NCI-H1105 (cell line): Measurements from ENCODE around the gene NRDC.
A peak's percentile ranks its signal among the peaks of the same experiment; 100 is the strongest.
"Not testable (repeated sequence)": the region's sequence is repeated elsewhere in the genome, so short reads cannot be mapped to it uniquely, and the experiment has no call there.

ENCODE experiments used
- DNase-seq: peaks from one replicate; lab custom pipeline; 2025; lab: John Stamatoyannopoulos, UW

Gene NRDC

GRCh38 chr1:51877434-51878307 is 856 bp downstream of the NRDC start:
- peak; percentile 31 for DNase-seq

- no peak for DNase-seq
Measured at GRCh38 chr1:51875836-51876235, 2.7 kb downstream of the NRDC start.

GRCh38 chr1:51875291-51875772 is 3.2 kb downstream of the NRDC start:
- no peak for DNase-seq

GRCh38 chr1:51873270-51873669 is 5.3 kb downstream of the NRDC start:
- not testable (repeated sequence) for DNase-seq

- DNase-seq = no peak
Measured at GRCh38 chr1:51871351-51871975, 7.1 kb downstream of the NRDC start.

GRCh38 chr1:51870603-51871350 is 7.8 kb downstream of the NRDC start:
- no peak for DNase-seq

GRCh38 chr1:51867479-51868232 is 10.9 kb downstream of the NRDC start:
- no peak for DNase-seq

GRCh38 chr1:51863384-51863783 is 15.1 kb downstream of the NRDC start:
- DNase-seq = no peak

- no peak for DNase-seq
Measured at GRCh38 chr1:51861669-51862068, 16.9 kb downstream of the NRDC start.

- no peak for DNase-seq
Measured at GRCh38 chr1:51859735-51860134, 18.8 kb downstream of the NRDC start.

GRCh38 chr1:51859333-51859732 is 19.2 kb downstream of the NRDC start:
- DNase-seq = no peak

GRCh38 chr1:51858892-51859291 is 19.6 kb downstream of the NRDC start:
- DNase-seq = no peak

- DNase-seq = no peak
Measured at GRCh38 chr1:51856745-51857144, 21.8 kb downstream of the NRDC start.

- DNase-seq = no peak
Measured at GRCh38 chr1:51855624-51856023, 22.9 kb downstream of the NRDC start.

- no peak for DNase-seq
Measured at GRCh38 chr1:51853360-51853759, 25.2 kb downstream of the NRDC start.

GRCh38 chr1:51851882-51852396 is 26.6 kb downstream of the NRDC start:
- DNase-seq = no peak

GRCh38 chr1:51850420-51851223 is 27.9 kb downstream of the NRDC start:
- DNase-seq = peak; percentile 25

- DNase-seq = no peak
Measured at GRCh38 chr1:51847294-51847920, 31.1 kb downstream of the NRDC start.

- no peak for DNase-seq
Measured at GRCh38 chr1:51843948-51844347, 34.6 kb downstream of the NRDC start.

- peak; percentile 26 for DNase-seq
Measured at GRCh38 chr1:51842261-51842660, 36.3 kb downstream of the NRDC start.
